Activated CD8-positive, alpha-beta memory T cell treated with anti-CD3 and anti-CD28 coated beads for 4 hours (primary cell): ENCODE measurements around the gene ECHDC1.

Experiments
- DNase-seq, 2 donors: peaks; one replicate each; pipeline ENCODE4 v3.0.0-alpha.2; 2020; ENCODE audit warnings: low read depth in 2 of 2

Gene ECHDC1

GRCh38 chr6:127282184-127282583 lies 61.2 kb downstream of the ECHDC1 start:
- no peak for DNase-seq

GRCh38 chr6:127279815-127280214 lies 63.6 kb downstream of the ECHDC1 start:
- no peak for DNase-seq

GRCh38 chr6:127277878-127278843 lies 65.2 kb downstream of the ECHDC1 start:
- no peak for DNase-seq

- no peak for DNase-seq
Observed at GRCh38 chr6:127276331-127276730, 67.1 kb downstream of the ECHDC1 start.

- no peak for DNase-seq
Observed at GRCh38 chr6:127273499-127273898, 69.9 kb downstream of the ECHDC1 start.

- no peak for DNase-seq
Observed at GRCh38 chr6:127272576-127272975, 70.8 kb downstream of the ECHDC1 start.

- no peak for DNase-seq
Observed at GRCh38 chr6:127267646-127268625, 75.5 kb downstream of the ECHDC1 start.

- peak; percentile 14 to 23 for DNase-seq
Observed at GRCh38 chr6:127266892-127267645, 76.3 kb downstream of the ECHDC1 start.

- DNase-seq: peak; percentile 33 to 45
Observed at GRCh38 chr6:127266178-127266891, 77.1 kb downstream of the ECHDC1 start, which contains the start of gene RNF146. Gene RNF146, plus strand, starts transcription at chr6:127266864. Its CDS starts 13,475 bp downstream, at chr6:127280339.

- no peak for DNase-seq
Observed at GRCh38 chr6:127263481-127263880, 79.9 kb downstream of the ECHDC1 start.

GRCh38 chr6:127262896-127263295 lies 80.5 kb downstream of the ECHDC1 start:
- DNase-seq: no peak

- DNase-seq: no peak
Observed at GRCh38 chr6:127255286-127255685, 88.1 kb downstream of the ECHDC1 start.

- DNase-seq: no peak
Observed at GRCh38 chr6:127249621-127250020, 93.8 kb downstream of the ECHDC1 start.

- no peak for DNase-seq
Observed at GRCh38 chr6:127247114-127248096, 96.0 kb downstream of the ECHDC1 start.

- DNase-seq: no peak
Observed at GRCh38 chr6:127243501-127243900, 99.9 kb downstream of the ECHDC1 start.
